HuH-7 (cell line): ENCODE measurements around the gene SERPINB11.
"Not testable (repeated sequence)": the region's sequence is repeated elsewhere in the genome, so short reads cannot be mapped to it uniquely, and the experiment has no call there.

ENCODE experiments used
- DNase-seq: peaks from one replicate; pipeline ENCODE4 v3.0.0; 2011; ENCODE audit warnings: low spot score

The SERPINB11 gene

DNA sequence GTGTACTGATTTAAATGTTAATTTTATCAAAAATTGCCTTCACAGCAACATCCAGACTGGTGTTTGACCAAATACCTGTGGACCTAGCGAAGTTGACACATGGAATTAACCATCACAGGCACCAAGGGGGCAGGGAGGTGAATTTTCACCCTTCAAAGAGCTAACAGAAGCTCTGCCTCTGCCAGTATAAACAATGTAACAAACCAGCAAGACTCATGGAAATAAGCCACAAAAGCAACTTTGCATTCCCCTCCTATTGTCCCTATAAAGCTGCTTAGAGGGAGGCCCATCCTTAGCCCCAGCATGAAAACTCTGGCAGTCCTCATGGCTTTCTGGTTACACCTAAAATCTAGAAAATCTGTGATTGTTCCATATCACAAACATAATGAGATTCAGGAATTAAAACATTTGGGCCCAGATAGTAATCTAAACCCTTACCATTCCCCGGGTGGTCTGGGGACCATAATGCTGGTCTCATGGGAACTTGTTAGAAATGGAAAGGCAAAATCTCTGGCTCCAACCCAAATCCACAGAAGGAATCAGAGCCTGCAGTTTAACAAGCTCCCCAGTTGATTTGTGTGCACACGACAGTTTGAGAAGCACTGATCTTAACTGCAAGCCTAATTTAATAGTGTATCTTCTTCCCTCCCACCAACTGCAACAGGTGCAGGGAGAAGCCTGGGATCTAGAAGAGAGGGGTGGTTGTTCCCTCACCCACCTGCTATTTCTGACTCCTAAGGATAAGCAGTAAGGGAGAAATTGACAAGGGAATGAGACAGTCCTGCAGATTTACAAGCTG lies 23.1 kb downstream of the SERPINB11 start:
- DNase-seq = no peak

DNA sequence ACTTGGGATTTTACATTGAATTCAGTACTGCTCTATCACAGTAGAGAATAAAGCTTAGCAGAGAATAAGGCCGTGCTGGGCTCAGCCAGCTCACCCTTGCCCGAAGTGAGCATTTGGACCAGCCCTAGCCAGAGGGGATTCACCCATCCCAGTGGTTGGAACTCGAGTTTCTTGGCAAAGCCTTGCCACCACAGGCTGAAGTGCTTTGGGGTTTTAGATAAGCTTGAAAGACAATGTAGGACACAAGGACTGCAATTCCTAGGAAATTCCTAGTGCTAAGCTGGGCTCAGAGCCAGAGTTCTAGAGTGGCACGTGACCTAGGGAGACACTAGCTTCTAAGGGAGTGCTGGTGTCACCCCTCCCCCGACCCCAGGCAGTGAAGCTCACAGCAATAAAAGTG lies 28.0 kb downstream of the SERPINB11 start:
- no peak for DNase-seq

DNA sequence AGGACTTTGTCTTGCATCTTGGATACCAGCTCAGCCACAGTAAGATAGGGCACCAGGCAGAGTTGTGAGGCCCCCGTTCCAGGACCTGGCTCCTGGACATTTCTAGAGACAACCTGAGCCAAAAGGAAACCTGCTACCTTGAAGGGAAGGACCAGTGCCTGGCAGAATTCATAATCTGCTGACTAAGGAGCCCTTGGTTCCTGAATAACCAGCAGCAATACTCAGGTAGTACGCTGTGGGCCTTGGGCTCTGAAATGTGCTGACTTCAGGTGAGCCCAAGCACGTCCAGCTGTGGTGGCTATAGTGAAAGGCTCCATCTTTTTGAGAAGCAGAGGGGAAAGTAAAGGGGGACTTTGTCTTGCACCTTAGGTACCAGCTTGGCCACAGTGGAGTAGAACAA lies 28.5 kb downstream of the SERPINB11 start:
- no peak for DNase-seq

DNA sequence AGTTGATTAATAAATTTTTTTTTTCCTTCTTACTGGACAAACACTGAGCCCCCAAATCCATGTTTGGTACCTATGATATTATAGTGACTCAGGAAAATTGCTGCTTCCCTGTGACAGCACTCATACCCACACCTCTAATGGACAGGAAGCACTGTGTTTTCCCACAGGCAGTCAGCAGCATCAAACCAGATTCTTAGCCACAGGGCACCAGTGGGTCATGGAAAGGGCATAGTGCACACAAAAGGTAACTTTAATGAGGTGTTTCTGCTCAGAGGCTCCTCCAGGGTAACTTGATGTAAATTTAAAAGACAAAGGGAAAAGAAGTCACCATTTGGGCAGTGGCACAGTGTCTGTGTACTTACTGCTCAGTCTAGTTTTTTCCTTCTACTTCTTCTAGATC lies 34.1 kb downstream of the SERPINB11 start:
- DNase-seq = no peak

DNA sequence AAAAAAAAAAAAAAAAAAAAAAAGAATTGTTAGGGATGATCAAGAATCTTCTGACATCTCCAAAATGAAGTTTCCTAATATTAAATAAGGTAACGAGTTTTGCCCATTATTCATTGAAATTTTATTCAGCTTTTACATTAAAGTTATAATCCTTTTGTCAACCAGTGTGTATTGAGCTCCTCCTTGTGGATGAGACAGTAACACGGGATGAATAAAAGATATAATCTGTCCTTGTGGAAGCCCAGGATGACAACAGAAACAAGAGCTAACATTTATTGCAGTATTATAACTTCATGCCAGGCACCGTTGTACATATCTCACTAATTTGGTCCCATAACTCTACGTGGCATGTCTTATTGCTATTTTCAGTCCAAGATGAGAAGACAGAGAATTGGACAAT lies 39.0 kb downstream of the SERPINB11 start:
- DNase-seq = no peak

DNA sequence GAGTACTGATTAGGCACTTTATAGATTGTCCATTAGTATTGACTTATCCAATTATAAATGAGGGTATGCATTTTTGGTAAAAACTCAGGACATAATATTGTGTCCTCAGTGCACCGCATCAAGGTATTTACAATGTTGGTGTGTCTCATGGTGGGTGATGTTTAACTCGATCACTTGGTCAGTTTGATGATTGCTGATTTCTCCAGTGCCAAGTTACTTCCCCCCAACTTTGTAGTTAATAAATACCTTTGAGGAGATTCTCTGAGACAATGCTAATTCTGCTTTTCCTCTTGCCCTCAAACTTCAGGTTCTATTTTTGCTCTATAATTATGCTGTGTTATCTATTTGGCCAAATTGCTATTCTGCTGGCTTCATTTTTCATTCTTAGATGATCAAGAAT lies 44.2 kb downstream of the SERPINB11 start:
- DNase-seq = no peak

DNA sequence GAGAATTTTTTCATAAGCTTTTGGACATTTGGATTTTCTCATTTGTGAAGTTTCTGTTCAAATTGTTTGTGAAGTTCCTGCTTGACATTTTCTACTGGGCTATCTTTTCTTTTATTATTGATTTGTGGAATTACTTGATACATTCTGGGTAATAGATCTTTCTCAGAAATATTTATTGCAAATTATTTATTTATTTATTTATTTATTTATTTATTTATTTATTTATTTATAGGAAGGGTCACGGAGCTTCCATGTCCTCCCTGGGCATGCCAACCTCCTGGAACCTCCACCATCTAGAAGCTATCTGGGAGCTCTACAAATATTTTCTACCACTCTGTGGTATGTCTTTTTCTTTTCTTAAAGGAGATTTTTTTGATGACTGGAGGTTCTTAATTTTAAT lies 46.7 kb downstream of the SERPINB11 start:
- no peak for DNase-seq

DNA sequence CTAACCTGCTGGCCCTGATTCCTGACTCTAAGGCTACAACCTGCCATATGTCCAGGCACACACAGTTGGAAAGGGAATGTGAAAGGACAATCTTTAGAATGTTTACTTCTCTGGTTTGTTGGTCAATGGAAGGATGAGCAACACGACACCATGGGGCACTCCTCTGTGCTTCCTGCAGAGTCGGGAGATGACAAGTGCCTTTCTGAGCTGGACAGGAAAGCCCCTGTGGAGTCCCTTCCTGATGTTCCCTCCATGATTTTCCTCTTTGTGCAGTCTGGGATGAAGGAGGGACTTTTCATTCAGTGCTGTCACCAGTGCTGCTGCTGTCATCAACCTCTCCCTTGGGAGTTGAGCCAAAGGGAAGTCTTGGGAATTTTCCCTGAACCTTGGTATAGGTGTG lies 49.9 kb downstream of the SERPINB11 start:
- no peak for DNase-seq

DNA sequence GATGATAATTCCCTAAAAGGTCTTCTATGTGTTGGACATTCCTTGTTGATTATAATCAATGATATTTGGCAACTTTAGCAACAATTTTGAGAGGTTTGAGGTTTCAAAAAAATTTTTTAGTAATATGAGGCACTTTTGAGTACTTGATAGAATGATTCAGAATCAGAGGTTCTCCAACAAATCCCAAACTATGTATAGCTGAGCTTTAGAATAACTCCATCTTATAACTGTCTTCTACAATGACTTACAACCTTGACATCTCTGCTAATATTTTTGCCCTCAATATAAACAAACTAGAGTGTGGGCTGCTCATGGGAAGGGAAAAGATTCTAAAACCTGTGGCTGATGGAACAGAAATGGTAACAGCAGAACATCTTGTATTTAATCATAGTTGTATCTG lies 50.9 kb downstream of the SERPINB11 start:
- no peak for DNase-seq

DNA sequence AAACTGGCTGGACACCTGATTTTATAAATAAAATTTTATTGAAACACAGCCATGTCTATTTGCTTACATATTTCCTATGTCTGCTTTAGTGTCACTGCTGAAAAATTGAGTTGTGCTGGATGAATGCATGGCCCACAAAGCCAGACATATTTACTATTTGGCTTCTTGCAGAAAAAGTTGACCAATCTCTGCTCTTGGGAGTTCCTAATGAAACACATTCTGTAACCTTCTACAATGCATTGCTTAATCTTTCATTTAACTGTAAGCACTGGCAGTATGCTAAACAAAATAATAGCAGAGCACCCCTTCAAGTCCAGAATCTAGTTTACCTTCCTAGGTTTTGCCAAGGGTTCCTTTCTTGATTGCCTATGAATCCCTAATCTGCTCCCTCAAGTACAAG lies 54.8 kb downstream of the SERPINB11 start:
- DNase-seq = no peak

DNA sequence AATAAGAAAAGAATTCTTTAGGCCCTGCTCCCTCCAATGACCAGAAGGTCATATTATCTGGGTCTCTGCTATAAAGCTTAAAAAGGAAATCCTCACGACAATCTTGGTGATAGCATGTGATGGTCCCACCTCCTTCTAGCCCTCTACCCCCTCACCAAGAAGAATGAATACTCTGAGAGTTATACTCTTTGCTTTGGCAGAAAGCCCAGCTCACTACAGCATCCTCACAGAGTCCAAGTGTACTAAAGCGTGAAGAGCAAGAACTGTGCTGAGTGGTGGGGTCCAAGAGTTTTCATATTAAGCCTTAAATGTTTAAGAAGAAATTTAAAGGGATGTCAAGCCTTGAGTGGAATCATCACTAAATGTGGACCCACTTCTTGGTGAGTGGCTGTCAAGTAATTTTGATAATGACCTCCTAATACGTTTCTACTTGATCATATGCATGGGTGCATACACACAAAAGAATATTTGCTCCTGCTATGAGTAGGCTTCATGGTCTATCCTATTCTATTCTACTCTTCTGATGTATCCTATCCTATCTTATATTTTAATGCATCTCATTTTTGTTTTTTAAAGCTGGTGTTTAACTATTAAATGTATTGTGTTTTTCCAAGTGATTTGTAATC lies 56.0 kb downstream of the SERPINB11 start:
- no peak for DNase-seq

DNA sequence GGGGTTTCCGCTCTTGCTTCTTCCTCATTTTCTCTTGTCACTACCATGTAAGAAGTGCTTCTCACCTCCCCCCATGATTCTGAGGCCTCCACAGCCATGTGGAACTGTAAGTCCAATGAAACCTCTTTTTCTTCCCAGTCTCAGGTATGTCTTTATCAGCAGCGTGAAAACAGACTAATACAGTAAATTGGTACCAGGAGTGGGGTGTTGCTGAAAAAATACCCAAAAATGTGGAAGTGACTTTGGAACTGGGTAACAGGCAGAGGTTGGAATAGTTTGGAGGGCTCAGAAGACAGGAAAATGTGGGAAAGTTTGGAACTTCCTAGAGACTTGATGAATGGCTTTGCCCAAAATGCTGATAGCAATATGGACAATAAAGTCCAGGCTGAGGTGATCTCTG lies 57.0 kb downstream of the SERPINB11 start:
- DNase-seq = not testable (repeated sequence)

DNA sequence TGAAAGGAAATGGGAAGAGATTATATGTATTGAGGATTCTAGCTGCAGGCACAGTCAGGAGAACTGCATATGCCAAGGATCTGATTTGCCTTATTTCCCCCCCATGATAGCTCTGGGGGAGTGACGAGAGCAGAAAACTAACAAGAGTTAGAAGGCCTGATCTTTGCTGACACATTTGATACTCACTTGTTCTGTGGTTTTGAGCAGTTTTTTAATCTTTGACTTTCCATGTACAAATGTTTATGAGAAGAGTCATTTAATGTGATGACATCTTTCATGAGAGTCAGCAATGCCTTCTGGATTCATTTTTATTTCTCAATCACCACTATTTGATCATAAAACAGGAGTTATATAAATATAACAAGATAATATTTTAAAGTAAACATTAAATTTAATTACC lies 59.8 kb downstream of the SERPINB11 start:
- DNase-seq = no peak

DNA sequence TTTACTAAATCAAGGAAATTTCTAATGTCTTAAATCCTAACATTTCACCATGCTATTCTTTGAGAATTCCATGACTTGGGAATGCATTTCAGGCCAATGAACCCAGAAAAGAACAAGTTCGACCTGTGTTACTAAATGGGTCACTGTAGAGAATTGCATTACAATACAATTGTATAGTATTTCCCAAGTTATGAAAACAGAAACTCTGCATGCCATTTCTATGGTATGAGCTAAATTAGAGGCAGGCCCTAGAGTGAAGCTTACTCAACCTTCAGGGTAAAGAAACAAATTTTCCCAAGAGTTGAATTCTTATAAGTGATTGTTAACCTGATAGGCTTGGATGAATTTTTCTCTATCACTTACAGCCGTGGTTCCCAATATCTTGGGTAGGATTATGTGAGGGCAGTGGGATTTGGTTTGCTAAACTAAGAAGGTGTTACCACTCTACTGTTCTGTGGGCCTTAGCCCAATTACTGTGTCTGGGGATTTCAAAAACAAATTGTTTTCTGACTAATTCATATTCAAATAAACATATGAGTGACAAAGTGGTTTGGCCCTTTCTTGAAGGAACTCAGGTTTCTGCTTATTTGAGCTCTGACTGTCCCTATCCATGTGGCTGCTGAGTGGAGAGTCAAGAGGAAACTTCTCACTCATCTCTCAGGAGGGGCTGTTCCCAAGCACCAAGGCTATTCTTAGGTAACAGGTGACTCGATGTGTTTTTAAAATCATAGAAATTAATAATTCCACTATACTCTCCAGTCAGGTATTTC lies 61.3 kb downstream of the SERPINB11 start:
- DNase-seq = no peak

DNA sequence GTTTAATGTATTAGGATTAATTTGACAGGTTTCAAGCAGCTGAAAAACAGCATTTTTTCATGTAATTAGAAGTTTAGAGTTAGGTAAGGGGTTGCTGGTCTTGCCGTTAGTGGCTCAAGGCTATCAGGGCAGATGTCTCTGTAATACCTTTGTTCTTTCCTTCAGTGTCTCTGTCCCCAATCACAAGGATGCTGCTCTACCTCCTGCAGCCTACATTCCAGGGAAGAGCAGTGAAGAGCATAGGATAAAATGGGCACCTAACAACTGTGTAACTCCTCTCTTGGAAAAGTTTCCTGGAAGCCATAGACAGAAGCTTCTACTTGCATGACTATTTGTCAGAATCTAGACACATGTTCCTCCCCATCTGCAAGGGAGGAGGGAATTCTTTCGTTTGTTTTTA lies 63.1 kb downstream of the SERPINB11 start:
- no peak for DNase-seq
